Right lobe of liver (tissue), 6 donors: ENCODE measurements around the gene ACTL8. TPM values are rescaled to one million over a fixed set of nuclear protein-coding genes. Genes with fewer than 3 reads are reported as not detected.
A peak's percentile ranks its signal among the peaks of the same experiment; 100 is the strongest.

Experiments used
- ATAC-seq, 4 donors: fragments of 200-7000 bp; cut with Tn5 transposase; one replicate each; pipeline ENCODE4 v1.9.1; 2020; ENCODE audit warnings: mild to moderate bottlenecking in 4 of 4, moderate library complexity in 4 of 4
- DNase-seq, 3 donors: peaks; one replicate each; pipeline ENCODE4 v3.0.0-alpha.2; 2020
- H3K27ac ChIP-seq, 3 donors: fragments of 200-600 bp; one replicate each; pipeline ENCODE4 v1.8.0; 2022
- H3K27me3 ChIP-seq, 2 donors: fragments of 200-600 bp; one replicate each; pipeline ENCODE4 v1.8.0; 2022
- H3K36me3 ChIP-seq, 4 donors: fragments of 200-600 bp; sonication (generic) in 1 of 4; one replicate each; pipeline versions ENCODE4 v1.5.1 to v1.8.0; 2017 to 2022; ENCODE audit warnings: control low read depth in 1 of 4
- H3K4me1 ChIP-seq, 4 donors: fragments of 200-600 bp; sonication (generic) in 1 of 4; one replicate each; pipeline versions ENCODE4 v1.5.1 to v1.8.0; 2017 to 2022; ENCODE audit warnings: control low read depth in 1 of 4
- H3K4me3 ChIP-seq, 3 donors: fragments of 200-600 bp; one replicate each; pipeline ENCODE4 v1.8.0; 2022
- H3K9me3 ChIP-seq, 4 donors: fragments of 200-600 bp; sonication (generic) in 1 of 4; one replicate each; pipeline versions ENCODE4 v1.5.1 to v1.8.0; 2017 to 2022; ENCODE audit warnings: control low read depth in 1 of 4
- CTCF ChIP-seq, 4 donors: fragments of 200-600 bp in 3 of 4; fragments of 450-650 bp in 1 of 4; IDR thresholded peaks; one replicate each; pipeline versions ENCODE4 v1.5.1 to v1.8.0; 2016 to 2022; ENCODE audit warnings: antibody characterized with exemption in 4 of 4, mild to moderate bottlenecking in 2 of 4
- POLR2A ChIP-seq: fragments of 450-650 bp; IDR thresholded peaks from one replicate; pipeline ENCODE4 v1.6.1; 2017; ENCODE audit warnings: antibody characterized with exemption, mild to moderate bottlenecking
- WGBS: methylation state at CpG from one replicate; pipeline ENCODE4 v1.1.6; 2018; ENCODE audit warnings: low coverage, low lambda C conversion rate; ENCODE audit not compliant: insufficient coverage; ENCODE audit errors: missing lambda C conversion rate; 5-methylcytosine and 5-hydroxymethylcytosine counted together
- intact Hi-C, 2 donors: fragments of 100-400 bp; cut with DNase I; formaldehyde crosslinking; loops; one replicate each; pipeline versions ENCODE4 v1.11.2 to v1.14.1; 2022
- total RNA-seq, 6 experiments: library from RNA; depleted of rRNA in 2 of 6; stranded (reverse); fragments of >200 nt in 2 of 6; fragmentation: NEBNext Ultra II Directional in 3 of 6; extraction: Animal tissue kit (Norgen Biotek cat#: 25700) in 3 of 6; gene quantifications; one replicate each; pipeline versions ENCODE4 v1.1.0 to v1.2.4, GENCODE V29; 2016 to 2023
- donor health status: DM: no; HTN: yes; CAD: no.
- donor health status: DM: no; HTN: no; CAD: no.
- donor health status: DM: no; HTN: no; CAD: no.
- donor health status: DM: no; HTN: yes; CAD: no.
- donor health status: DM: no; HTN: yes; CAD: no.

ACTL8 gene
- total RNA-seq, 6 experiments from 2014 or later, result not detected

- Histone ChIP-seq H3K4me1 (no peaks in the 10 kb centered on the region), H3K27ac (no peak overlapping the region), H3K4me3 (no peak overlapping the region), H3K27me3 (no peaks in the 10 kb centered on the region), H3K9me3 (no peaks in the 10 kb centered on the region), H3K36me3 (no peaks in the 10 kb centered on the region)
- TF ChIP-seq CTCF (IDR thresholded peaks at IDR 0.05) (no peak), POLR2A (no peak)
- intact Hi-C loops, result no loop called here
- 100% methylated on average over 2 of the region's 5 CpGs for WGBS
- DNase-seq, result no peak
- ATAC-seq, result no peak
Observed at GRCh38 chr1:17852383-17852782, 97.2 kb downstream of the ACTL8 start.

- DNase-seq (no peak), ATAC-seq (no peak)
- H3K4me3 ChIP-seq, result no peak overlapping the region
- H3K36me3 ChIP-seq, result no peaks in the 10 kb centered on the region
- TF ChIP-seq CTCF (IDR thresholded peaks at IDR 0.05), result no peak
- no peak for TF ChIP-seq POLR2A
- no peak overlapping the region for H3K27ac ChIP-seq
- no peaks in the 10 kb centered on the region for H3K9me3 ChIP-seq
- intact Hi-C loops, result no loop called here
- H3K4me1 ChIP-seq, result no peaks in the 10 kb centered on the region
- no peaks in the 10 kb centered on the region for H3K27me3 ChIP-seq
- 59% methylated on average over 8 of the region's 11 CpGs for WGBS
Observed at GRCh38 chr1:17853241-17853935, 98.3 kb downstream of the ACTL8 start.

GRCh38 chr1:17856496-17857108 lies 101.5 kb downstream of the ACTL8 start:
- no peaks in the 10 kb centered on the region for H3K27me3 ChIP-seq
- ATAC-seq (no peak), DNase-seq (no peak)
- WGBS, result 80% methylated on average over 1 of the region's 7 CpGs
- intact Hi-C loops, result no loop called here
- no peaks in the 10 kb centered on the region for H3K9me3 ChIP-seq
- TF ChIP-seq POLR2A (no peak), CTCF (IDR thresholded peaks at IDR 0.05) (no peak)
- no peak overlapping the region for H3K4me3 ChIP-seq
- H3K4me1 ChIP-seq, result no peaks in the 10 kb centered on the region
- H3K27ac ChIP-seq, result no peak overlapping the region
- H3K36me3 ChIP-seq, result no peaks in the 10 kb centered on the region

GRCh38 chr1:17857109-17857499 lies 102.0 kb downstream of the ACTL8 start:
- no peak for TF ChIP-seq POLR2A
- no peak for TF ChIP-seq CTCF (IDR thresholded peaks at IDR 0.05)
- no peak for DNase-seq
- Histone ChIP-seq H3K4me3 (no peak overlapping the region), H3K9me3 (no peaks in the 10 kb centered on the region), H3K36me3 (no peaks in the 10 kb centered on the region), H3K27me3 (no peaks in the 10 kb centered on the region), H3K4me1 (no peaks in the 10 kb centered on the region), H3K27ac (no peak overlapping the region)
- peak in 1 of 4 donors; percentile 26 for ATAC-seq
- 37% methylated on average over 2 of the region's 4 CpGs for WGBS
- intact Hi-C loops, result no loop called here
